GM12864 (cell line): ENCODE data around the gene NOTUM.

ENCODE experiments used
- DNase-seq: peaks from one replicate; pipeline ENCODE4 v3.0.0-alpha.2; 2011; ENCODE audit warnings: low read depth
- H3K4me3 ChIP-seq: 2 replicates; pipeline ENCODE4 v1.5.1; 2011; ENCODE audit warnings: mild to moderate bottlenecking, low read depth, low read length, control low read depth
- TF ChIP-seq, protein P1 (sequence below): IDR thresholded peaks from 2 replicates; pipeline ENCODE4 v1.5.1; 2011; ENCODE audit warnings: low read depth, mild to moderate bottlenecking, moderate library complexity, low read length, control low read depth, inconsistent platforms; ENCODE audit errors: missing control alignments

Gene NOTUM

GRCh38 chr17:81968850-81969812 lies 8.1 kb upstream of the NOTUM start:
- DNase-seq, result no peak
- H3K4me3 ChIP-seq, result no peak overlapping the region
- TF ChIP-seq, protein P1, sequence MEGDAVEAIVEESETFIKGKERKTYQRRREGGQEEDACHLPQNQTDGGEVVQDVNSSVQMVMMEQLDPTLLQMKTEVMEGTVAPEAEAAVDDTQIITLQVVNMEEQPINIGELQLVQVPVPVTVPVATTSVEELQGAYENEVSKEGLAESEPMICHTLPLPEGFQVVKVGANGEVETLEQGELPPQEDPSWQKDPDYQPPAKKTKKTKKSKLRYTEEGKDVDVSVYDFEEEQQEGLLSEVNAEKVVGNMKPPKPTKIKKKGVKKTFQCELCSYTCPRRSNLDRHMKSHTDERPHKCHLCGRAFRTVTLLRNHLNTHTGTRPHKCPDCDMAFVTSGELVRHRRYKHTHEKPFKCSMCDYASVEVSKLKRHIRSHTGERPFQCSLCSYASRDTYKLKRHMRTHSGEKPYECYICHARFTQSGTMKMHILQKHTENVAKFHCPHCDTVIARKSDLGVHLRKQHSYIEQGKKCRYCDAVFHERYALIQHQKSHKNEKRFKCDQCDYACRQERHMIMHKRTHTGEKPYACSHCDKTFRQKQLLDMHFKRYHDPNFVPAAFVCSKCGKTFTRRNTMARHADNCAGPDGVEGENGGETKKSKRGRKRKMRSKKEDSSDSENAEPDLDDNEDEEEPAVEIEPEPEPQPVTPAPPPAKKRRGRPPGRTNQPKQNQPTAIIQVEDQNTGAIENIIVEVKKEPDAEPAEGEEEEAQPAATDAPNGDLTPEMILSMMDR, result no peak

- no peak overlapping the region for H3K4me3 ChIP-seq
- no peak for DNase-seq
- TF ChIP-seq, protein P1, result no peak
These were observed 7.4 kb upstream of the NOTUM start for GRCh38 chr17:81968396-81968745.

- DNase-seq, result no peak
- no peak overlapping the region for H3K4me3 ChIP-seq
- TF ChIP-seq, protein P1, result no peak
These were observed 6.8 kb upstream of the NOTUM start for GRCh38 chr17:81967533-81968395.

DNA sequence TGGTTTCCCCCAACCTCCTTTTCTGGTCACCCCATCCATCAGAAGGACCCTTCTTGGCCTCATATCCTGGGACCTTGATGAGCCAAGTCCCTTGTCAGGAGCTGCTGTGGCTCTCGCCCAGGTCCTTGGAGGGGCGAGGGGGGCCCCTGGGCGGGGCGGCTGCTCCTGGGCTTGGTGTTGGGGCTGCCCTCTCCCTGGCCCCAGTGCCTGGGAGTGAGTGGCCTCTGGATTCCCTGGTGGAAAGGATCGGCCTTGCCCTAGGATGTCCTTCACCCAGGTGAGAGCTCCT lies 6.2 kb upstream of the NOTUM start:
- no peak for DNase-seq
- TF ChIP-seq, protein P1, result no peak
- H3K4me3 ChIP-seq, result no peak overlapping the region

DNA sequence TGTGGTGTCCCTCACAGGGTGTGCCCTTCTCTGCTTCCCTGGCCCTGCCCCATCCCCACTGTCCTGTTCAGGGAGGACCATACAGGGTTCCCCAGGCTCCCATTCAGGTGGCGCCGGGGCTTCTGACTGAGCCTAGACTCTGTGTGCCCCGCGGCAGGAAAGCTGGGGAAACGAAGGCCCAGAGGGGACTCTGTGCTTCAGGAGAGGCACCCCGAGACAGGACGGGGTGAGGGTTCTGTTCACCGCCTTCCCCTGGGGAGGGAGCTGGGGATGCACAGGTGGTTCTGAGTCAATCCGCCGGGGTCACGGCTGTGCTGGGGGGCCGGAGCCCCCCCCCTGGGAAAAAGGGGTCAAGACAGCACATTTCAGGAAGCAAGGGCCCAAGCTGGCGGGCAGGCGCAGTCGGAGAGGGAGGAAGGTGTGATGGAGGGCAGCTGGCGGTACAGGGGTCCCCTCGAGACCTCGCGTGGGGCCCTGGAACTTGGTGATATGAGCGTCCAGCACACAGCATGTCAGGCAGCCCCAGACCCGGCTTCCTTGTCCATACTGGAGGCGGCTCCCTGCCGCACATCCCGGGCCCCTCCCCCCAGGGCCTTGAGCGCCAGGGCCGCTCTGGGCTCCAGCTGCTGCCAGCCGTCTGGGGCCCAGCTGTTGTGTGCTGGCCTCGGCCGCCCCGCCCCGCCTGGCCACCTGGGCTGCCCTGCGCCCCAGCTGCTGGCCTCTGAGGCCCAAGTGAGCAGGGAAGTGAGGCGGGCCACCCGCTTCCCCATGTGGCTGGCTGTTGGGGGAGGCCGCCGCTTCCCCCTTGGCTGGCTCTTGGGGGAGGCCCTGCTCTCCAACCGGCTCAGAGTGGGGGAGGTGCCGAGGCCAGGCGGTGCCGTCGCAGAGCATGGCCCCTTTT lies 5.6 kb upstream of the NOTUM start:
- TF ChIP-seq, protein P1, result no peak
- no peak overlapping the region for H3K4me3 ChIP-seq
- DNase-seq, result no peak

DNA sequence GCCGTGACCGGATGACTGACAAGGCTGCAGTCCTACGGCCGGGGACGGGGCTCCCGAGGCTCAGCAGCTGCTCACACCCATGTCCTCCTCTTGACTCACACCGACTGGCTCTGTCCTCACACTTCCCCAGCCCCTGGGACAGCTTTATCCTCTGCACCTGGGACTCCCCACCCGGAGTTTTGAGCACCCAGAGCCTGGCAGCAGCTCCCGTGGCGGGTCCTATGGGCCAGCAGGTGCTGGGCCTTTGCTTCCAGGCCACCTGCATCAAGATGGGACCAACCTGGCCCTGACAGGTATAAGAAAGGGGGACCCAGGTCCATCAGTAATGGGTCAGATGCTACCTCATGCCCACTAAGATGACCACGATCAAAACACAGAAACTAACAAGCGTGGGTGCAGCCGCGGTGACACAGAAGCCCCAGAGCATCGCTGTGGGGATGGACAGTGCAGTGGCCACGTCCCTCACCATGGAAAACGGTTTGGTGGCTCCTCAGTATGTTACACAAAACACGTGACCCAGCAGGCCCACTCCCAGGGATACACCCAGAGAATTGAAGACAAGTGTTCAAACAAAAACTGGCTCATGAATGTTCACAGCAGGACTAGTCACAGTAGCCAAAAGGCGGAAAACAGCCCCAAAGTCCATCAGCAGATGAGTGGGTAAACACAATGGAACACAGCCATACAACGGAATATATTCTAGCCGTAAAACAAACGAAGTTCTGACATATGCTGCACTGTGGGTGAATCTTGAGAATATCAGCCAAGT lies 3.3 kb upstream of the NOTUM start:
- no peak overlapping the region for H3K4me3 ChIP-seq
- TF ChIP-seq, protein P1, result no peak
- no peak for DNase-seq
